ENCODE results near the gene KEL.

Gene KEL

GRCh38 chr7:142894112-142894984 is 67.8 kb downstream of the KEL start:
- Histone ChIP-seq H3K4me3 (ENCODE audit: insufficient read depth, low read depth, low read length, poor library complexity, severe bottlenecking) (no peak overlapping the region), H3K36me3 (ENCODE audit: control insufficient read depth, insufficient read depth, low read length) (no peaks in the 10 kb centered on the region), H3K4me1 (ENCODE audit: control insufficient read depth, insufficient read depth, low read length, poor library complexity, severe bottlenecking) (no peaks in the 10 kb centered on the region), H3K27ac (ENCODE audit: insufficient read depth, low read length, poor library complexity, severe bottlenecking) (no peak overlapping the region), H3K27me3 (replicated peaks; ENCODE audit: control insufficient read depth, insufficient read depth, low read length, poor library complexity, severe bottlenecking) (no peaks in the 10 kb centered on the region), H3K9me3 (ENCODE audit: control insufficient read depth, low read length) (no peaks in the 10 kb centered on the region)
- no peak for DNase-seq

- DNase-seq = no peak
- Histone ChIP-seq H3K27ac (ENCODE audit: insufficient read depth, low read length, poor library complexity, severe bottlenecking) (no peak overlapping the region), H3K36me3 (ENCODE audit: control insufficient read depth, insufficient read depth, low read length) (no peaks in the 10 kb centered on the region), H3K4me1 (ENCODE audit: control insufficient read depth, insufficient read depth, low read length, poor library complexity, severe bottlenecking) (no peaks in the 10 kb centered on the region), H3K27me3 (replicated peaks; ENCODE audit: control insufficient read depth, insufficient read depth, low read length, poor library complexity, severe bottlenecking) (no peaks in the 10 kb centered on the region), H3K4me3 (ENCODE audit: insufficient read depth, low read depth, low read length, poor library complexity, severe bottlenecking) (no peak overlapping the region), H3K9me3 (ENCODE audit: control insufficient read depth, low read length) (no peaks in the 10 kb centered on the region)
These were observed 69.2 kb downstream of the KEL start for GRCh38 chr7:142892951-142893350.

- Histone ChIP-seq H3K4me3 (ENCODE audit: insufficient read depth, low read depth, low read length, poor library complexity, severe bottlenecking) (no peak overlapping the region), H3K27me3 (replicated peaks; ENCODE audit: control insufficient read depth, insufficient read depth, low read length, poor library complexity, severe bottlenecking) (no peaks in the 10 kb centered on the region), H3K9me3 (ENCODE audit: control insufficient read depth, low read length) (no peaks in the 10 kb centered on the region), H3K27ac (ENCODE audit: insufficient read depth, low read length, poor library complexity, severe bottlenecking) (no peak overlapping the region), H3K4me1 (ENCODE audit: control insufficient read depth, insufficient read depth, low read length, poor library complexity, severe bottlenecking) (no peaks in the 10 kb centered on the region), H3K36me3 (ENCODE audit: control insufficient read depth, insufficient read depth, low read length) (no peaks in the 10 kb centered on the region)
- no peak for DNase-seq
These were observed 70.6 kb downstream of the KEL start for GRCh38 chr7:142891490-142892082.
